ENCODE measurements around the gene FOXK2. TPM values are rescaled to one million over a fixed set of nuclear protein-coding genes. Genes with fewer than 3 reads are reported as not detected.

FOXK2 gene
- total RNA-seq, 2 experiments from 2014 or later, result 49.3 to 60.8 TPM

GRCh38 chr17:82648742-82649331, 129.3 kb downstream of the FOXK2 start:
- no peak for DNase-seq
- peaks cover 24% of the 10 kb centered on the region for H3K4me1 Mint-ChIP-seq (ENCODE audit: low read depth)
- no peaks in the 10 kb centered on the region for H3K9me3 Mint-ChIP-seq
- peaks cover 8% of the 10 kb centered on the region for H3K36me3 Mint-ChIP-seq
- POLR2A ChIA-PET, result no interaction called here
- H3K27me3 Mint-ChIP-seq, result no peaks in the 10 kb centered on the region
- intact Hi-C loops (cut with micrococcal nuclease), result loop anchor here (5.0 kb wide), 2 partner anchors 48 to 103 kb away; partner anchors contain the start of genes RAB40B and TBCD
- H3K4me3 Mint-ChIP-seq, result peak overlapping the region; percentile 60
- CTCF ChIA-PET, result no interaction called here
- no peak overlapping the region for H3K27ac Mint-ChIP-seq

GRCh38 chr17:82649501-82650261, 130.1 kb downstream of the FOXK2 start:
- no peaks in the 10 kb centered on the region for H3K9me3 Mint-ChIP-seq
- POLR2A ChIA-PET, result no interaction called here
- peaks cover 20% of the 10 kb centered on the region for H3K4me1 Mint-ChIP-seq (ENCODE audit: low read depth)
- CTCF ChIA-PET, result no interaction called here
- peak overlapping the region; percentile 26 for H3K4me3 Mint-ChIP-seq
- no peak for DNase-seq
- no peaks in the 10 kb centered on the region for H3K36me3 Mint-ChIP-seq
- intact Hi-C loops (cut with micrococcal nuclease), result loop anchor here (5.0 kb wide), 2 partner anchors 48 to 103 kb away; partner anchors contain the start of genes RAB40B and TBCD
- H3K27me3 Mint-ChIP-seq, result no peaks in the 10 kb centered on the region
- no peak overlapping the region for H3K27ac Mint-ChIP-seq

GRCh38 chr17:82650723-82651122, 131.2 kb downstream of the FOXK2 start:
- Mint-ChIP-seq H3K4me3 (no peak overlapping the region), H3K36me3 (no peaks in the 10 kb centered on the region), H3K4me1 (ENCODE audit: low read depth) (peaks cover 14% of the 10 kb centered on the region), H3K9me3 (no peaks in the 10 kb centered on the region), H3K27ac (no peak overlapping the region), H3K27me3 (no peaks in the 10 kb centered on the region)
- ChIA-PET CTCF (no interaction called here), POLR2A (no interaction called here)
- DNase-seq, result no peak
- intact Hi-C loops (cut with micrococcal nuclease), result no loop called here

GRCh38 chr17:82653651-82654528, 134.4 kb downstream of the FOXK2 start:
- Mint-ChIP-seq H3K4me1 (ENCODE audit: low read depth) (no peaks in the 10 kb centered on the region), H3K4me3 (no peak overlapping the region), H3K27me3 (no peaks in the 10 kb centered on the region), H3K36me3 (no peaks in the 10 kb centered on the region), H3K27ac (no peak overlapping the region), H3K9me3 (no peaks in the 10 kb centered on the region)
- ChIA-PET CTCF (no interaction called here), POLR2A (no interaction called here)
- no peak for DNase-seq
- intact Hi-C loops (cut with micrococcal nuclease), result no loop called here

Other genes starting within 250 kb of the FOXK2 start
- 100 to 1,000 TPM; 110 to 111 TPM for gene CSNK1D, start 246.0 kb upstream of the FOXK2 start, total RNA-seq
- 100 to 1,000 TPM; 570 to 574 TPM for gene CD7, start 202.1 kb upstream of the FOXK2 start, total RNA-seq
- 10 to 100 TPM; 12.2 to 12.7 TPM for gene SECTM1, start 186.0 kb upstream of the FOXK2 start, total RNA-seq
- not detected for gene TEX19, start 160.5 kb upstream of the FOXK2 start, total RNA-seq
- gene UTS2R, start 148.0 kb upstream of the FOXK2 start, total RNA-seq, result not detected
- 10 to 100 TPM; 21.7 to 26.0 TPM for gene HEXD, start 101.4 kb upstream of the FOXK2 start, total RNA-seq
- gene OGFOD3, start 101.1 kb upstream of the FOXK2 start, total RNA-seq, result 10 to 100 TPM; 29.7 to 32.2 TPM
- gene CYBC1, start 69.0 kb upstream of the FOXK2 start, total RNA-seq, result 100 to 1,000 TPM; 333 to 343 TPM
- gene NARF, start 61.0 kb upstream of the FOXK2 start, total RNA-seq, result 100 to 1,000 TPM; 101 to 110 TPM
- gene WDR45B, start 128.7 kb downstream of the FOXK2 start, total RNA-seq, result 10 to 100 TPM; 42.8 to 43.0 TPM
- 1 to 10 TPM; 1.4 to 1.9 TPM for gene RAB40B, start 179.0 kb downstream of the FOXK2 start, total RNA-seq
- 10 to 100 TPM; 36.7 to 40.5 TPM for gene FN3KRP, start 197.0 kb downstream of the FOXK2 start, total RNA-seq
- gene FN3K, start 215.9 kb downstream of the FOXK2 start, total RNA-seq, result 1 to 10 TPM; 1.6 to 2.3 TPM
- gene TBCD, start 232.3 kb downstream of the FOXK2 start, total RNA-seq, result 10 to 100 TPM; 97.0 to 98.2 TPM

All from activated CD4-positive, alpha-beta memory T cell treated with anti-CD3 and anti-CD28 coated beads for 36 hours (primary cell).